Measurements from ENCODE around the gene ZNF609.

GRCh38 chr15:64597477-64597822 is 137.1 kb downstream of the ZNF609 start:
- TF ChIP-seq POLR2AphosphoS5 (IDR thresholded peaks at IDR 0.05): no peak
- TF ChIP-seq EP300 (IDR thresholded peaks at IDR 0.05): no peak
